ENCODE measurements around the gene ZIC4.

ZIC4 gene

GRCh38 chr3:147355753-147356090, 50.6 kb downstream of the ZIC4 start:
- no peak for DNase-seq (ENCODE audit: low read depth, low spot score)

GRCh38 chr3:147355084-147355752, 51.1 kb downstream of the ZIC4 start:
- DNase-seq (ENCODE audit: low read depth, low spot score) = no peak

DNA sequence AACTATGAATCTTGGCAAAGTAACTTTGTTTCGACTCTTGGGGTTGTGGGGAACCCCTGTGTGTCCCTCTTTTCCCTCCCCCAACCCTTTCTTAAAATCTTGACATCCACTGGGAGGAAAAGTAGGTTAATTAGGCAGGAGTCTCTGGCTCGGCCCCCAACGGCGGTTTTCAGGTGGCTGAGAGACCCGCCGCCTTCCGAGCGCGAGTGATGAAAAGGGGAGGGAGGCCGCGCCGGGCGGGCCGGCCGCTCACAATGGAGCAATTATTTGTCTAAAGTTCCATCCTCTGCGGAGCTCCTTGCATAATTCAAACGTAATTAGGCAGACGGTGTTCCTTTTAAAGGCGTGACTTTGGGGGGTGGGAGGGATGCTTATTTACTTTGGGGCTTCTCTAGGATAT, 51.7 kb downstream of the ZIC4 start:
- DNase-seq (ENCODE audit: low read depth, low spot score) = no peak

DNA sequence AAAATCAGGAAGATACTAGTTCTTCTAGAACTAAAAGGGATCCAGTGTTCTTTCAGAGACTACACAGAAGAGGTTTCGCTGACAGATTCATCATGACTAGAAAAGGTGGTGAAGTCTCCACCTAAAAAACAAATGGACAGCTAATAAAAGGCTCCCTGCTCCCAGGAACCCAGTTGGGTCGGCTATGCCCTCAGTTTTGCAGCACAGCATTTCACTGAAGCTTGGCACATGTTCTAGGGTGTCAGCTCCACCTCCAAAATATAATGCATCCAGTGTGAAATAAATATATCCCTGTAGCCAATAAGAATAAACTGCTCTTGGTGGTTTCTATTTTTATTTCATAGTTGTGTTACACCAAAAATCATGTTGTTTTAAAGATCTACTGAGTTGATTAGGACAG, 55.0 kb downstream of the ZIC4 start:
- no peak for DNase-seq (ENCODE audit: low read depth, low spot score)

GRCh38 chr3:147348976-147349375, 57.4 kb downstream of the ZIC4 start:
- DNase-seq (ENCODE audit: low read depth, low spot score) = no peak

DNA sequence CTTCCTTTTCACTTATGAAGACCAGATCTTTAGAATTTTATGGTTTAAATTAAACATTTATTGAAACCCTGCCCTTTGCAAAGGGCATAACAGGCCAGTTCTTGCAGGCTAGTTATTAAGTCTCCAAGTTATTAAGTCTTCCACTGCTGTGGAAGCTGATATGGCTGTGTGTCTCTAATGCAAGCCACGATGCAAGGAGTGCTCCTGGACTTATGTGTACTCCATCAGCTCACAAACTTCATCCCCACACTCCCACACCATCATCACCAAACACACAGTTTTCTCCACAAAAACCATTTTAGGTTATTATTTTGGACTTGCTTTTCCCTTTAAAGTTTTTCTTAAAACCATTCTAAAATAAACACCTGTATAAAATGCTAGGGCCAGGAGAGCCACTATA, 62.4 kb downstream of the ZIC4 start:
- no peak for DNase-seq (ENCODE audit: low read depth, low spot score)

GRCh38 chr3:147341727-147342126, 64.6 kb downstream of the ZIC4 start:
- peak; percentile 96 for DNase-seq (ENCODE audit: low read depth, low spot score)

GRCh38 chr3:147336543-147337278, 69.6 kb downstream of the ZIC4 start:
- DNase-seq (ENCODE audit: low read depth, low spot score) = no peak

Data from iPS DF 19.7 (cell line).